OCI-LY1 (cell line): ENCODE results near the gene PLEKHA7.

Experiments used
- H2AFZ ChIP-seq: fragments of 200-600 bp; sonication (generic), shearing (Covaris generic); 2 replicates; pipeline ENCODE4 v1.6.0; 2014; ENCODE audit warnings: antibody characterized with exemption, mild to moderate bottlenecking, low read length
- H3F3A ChIP-seq: fragments of 200-600 bp; sonication (generic), shearing (Covaris generic); 2 replicates; pipeline ENCODE4 v1.6.0; 2014; ENCODE audit warnings: mild to moderate bottlenecking, antibody characterized with exemption, low read length, moderate library complexity; ENCODE audit not compliant: insufficient read depth
- H3K27ac ChIP-seq: fragments of 200-600 bp; sonication (generic); 2 replicates; pipeline ENCODE4 v1.5.1; 2014; ENCODE audit warnings: low read length, mixed run types, mild to moderate bottlenecking, low read depth; ENCODE audit not compliant: poor library complexity, severe bottlenecking
- H3K27me3 ChIP-seq: fragments of 200-600 bp; sonication (generic); 2 replicates; pipeline ENCODE4 v1.6.0; 2014; ENCODE audit warnings: antibody characterized with exemption, mild to moderate bottlenecking, low read length, moderate library complexity; ENCODE audit not compliant: insufficient read depth
- H3K36me3 ChIP-seq: fragments of 200-600 bp; sonication (generic); 2 replicates; pipeline ENCODE4 v1.6.1; 2014; ENCODE audit warnings: mild to moderate bottlenecking, antibody characterized with exemption, low read length, moderate library complexity, mixed read lengths; ENCODE audit not compliant: insufficient read depth
- H3K4me1 ChIP-seq: fragments of 200-600 bp; sonication (generic); 2 replicates; pipeline ENCODE4 v1.5.1; 2014; ENCODE audit warnings: mild to moderate bottlenecking, low read length, moderate library complexity; ENCODE audit not compliant: insufficient read depth, severe bottlenecking
- H3K4me2 ChIP-seq: fragments of 200-600 bp; sonication (generic), shearing (Covaris generic); 2 replicates; pipeline ENCODE4 v1.6.1; 2014; ENCODE audit warnings: low read length
- H3K4me3 ChIP-seq: fragments of 200-600 bp; sonication (generic); 2 replicates; pipeline ENCODE4 v1.5.1; 2014; ENCODE audit warnings: low read length, low read depth, mild to moderate bottlenecking, mixed read lengths; ENCODE audit not compliant: poor library complexity, severe bottlenecking
- H3K79me2 ChIP-seq: fragments of 200-600 bp; shearing (Covaris generic); 2 replicates; pipeline ENCODE4 v1.6.1; 2016; ENCODE audit warnings: mixed run types, low read length, mixed read lengths; ENCODE audit not compliant: insufficient read depth
- H3K9ac ChIP-seq: fragments of 200-600 bp; sonication (generic), shearing (Covaris generic); 2 replicates; pipeline ENCODE4 v1.6.1; 2014; ENCODE audit warnings: mild to moderate bottlenecking, low read length, mixed read lengths
- H3K9me2 ChIP-seq: fragments of 200-600 bp; sonication (generic), shearing (Covaris generic); 2 replicates; pipeline ENCODE4 v1.6.1; 2014; ENCODE audit warnings: low read depth, mild to moderate bottlenecking, low read length, mixed read lengths
- H3K9me3 ChIP-seq: fragments of 200-600 bp; shearing (Covaris generic); 2 replicates; pipeline ENCODE4 v1.6.1; 2014; ENCODE audit warnings: low read length, mixed read lengths
- H4K20me1 ChIP-seq: fragments of 200-600 bp; sonication (generic), shearing (Covaris generic); 2 replicates; pipeline ENCODE4 v1.6.0; 2016; ENCODE audit warnings: mild to moderate bottlenecking, low read length; ENCODE audit not compliant: insufficient read depth
- CTCF ChIP-seq: fragments of 200-600 bp; sonication (generic), shearing (Covaris generic); IDR thresholded peaks from 2 replicates; pipeline ENCODE4 v1.5.1; 2017; ENCODE audit warnings: mild to moderate bottlenecking, antibody characterized with exemption, low read length, moderate library complexity, mixed read lengths
- EZH2 ChIP-seq: fragments of 200-600 bp; sonication (generic), shearing (Covaris generic); IDR thresholded peaks from 2 replicates; pipeline ENCODE4 v1.8.0; 2017; ENCODE audit warnings: borderline replicate concordance, mixed run types, mild to moderate bottlenecking, antibody characterized with exemption, low read length, moderate library complexity, mixed read lengths

The PLEKHA7 gene

GRCh38 chr11:16791191-16791961 lies 222.8 kb downstream of the PLEKHA7 start:
- H3K27me3 ChIP-seq, result no peaks in the 10 kb centered on the region; the same call in 1 of the 2 replicates
- no peaks in the 10 kb centered on the region for H3K36me3 ChIP-seq
- no peak overlapping the region for H3K9ac ChIP-seq
- no peaks in the 10 kb centered on the region for H3F3A ChIP-seq
- H4K20me1 ChIP-seq, result no peaks in the 10 kb centered on the region
- no peak overlapping the region for H3K4me2 ChIP-seq
- no peak overlapping the region for H2AFZ ChIP-seq
- no peaks in the 10 kb centered on the region for H3K9me3 ChIP-seq
- H3K4me3 ChIP-seq, result no peak overlapping the region
- H3K79me2 ChIP-seq, result no peaks in the 10 kb centered on the region
- no peak for TF ChIP-seq CTCF
- TF ChIP-seq EZH2, result no peak
- H3K4me1 ChIP-seq, result no peaks in the 10 kb centered on the region
- H3K27ac ChIP-seq, result no peak overlapping the region
- H3K9me2 ChIP-seq, result no peaks in the 10 kb centered on the region

GRCh38 chr11:16790486-16791190 lies 223.6 kb downstream of the PLEKHA7 start:
- Histone ChIP-seq H3K9me2 (no peaks in the 10 kb centered on the region), H3K9me3 (no peaks in the 10 kb centered on the region), H3K27me3 (no peaks in the 10 kb centered on the region), H3K27ac (no peak overlapping the region), H3K9ac (no peak overlapping the region), H4K20me1 (no peaks in the 10 kb centered on the region), H3F3A (no peaks in the 10 kb centered on the region), H3K4me1 (no peaks in the 10 kb centered on the region), H3K79me2 (no peaks in the 10 kb centered on the region), H3K4me2 (no peak overlapping the region), H2AFZ (no peak overlapping the region), H3K4me3 (no peak overlapping the region), H3K36me3 (no peaks in the 10 kb centered on the region)
- TF ChIP-seq EZH2 (no peak), CTCF (no peak)

GRCh38 chr11:16789560-16790485 lies 224.4 kb downstream of the PLEKHA7 start:
- Histone ChIP-seq H3K79me2 (no peaks in the 10 kb centered on the region), H3K27me3 (no peaks in the 10 kb centered on the region), H3K4me1 (no peaks in the 10 kb centered on the region), H3K9ac (no peak overlapping the region), H2AFZ (no peak overlapping the region), H3K36me3 (no peaks in the 10 kb centered on the region), H3K4me2 (no peak overlapping the region), H3K9me2 (no peaks in the 10 kb centered on the region), H3K4me3 (no peak overlapping the region), H3K9me3 (no peaks in the 10 kb centered on the region), H3K27ac (no peak overlapping the region), H3F3A (no peaks in the 10 kb centered on the region), H4K20me1 (no peaks in the 10 kb centered on the region)
- TF ChIP-seq CTCF (no peak), EZH2 (no peak)
